KMS-11 (cell line): ENCODE results near the gene PCNT.

Experiments used
- H2AFZ ChIP-seq: fragments of 200-600 bp; sonication (generic); 2 replicates; pipeline ENCODE4 v1.6.1; 2016; ENCODE audit warnings: antibody characterized with exemption, mixed run types, low read depth
- H3K27ac ChIP-seq: fragments of 200-600 bp; sonication (generic); 2 replicates; pipeline ENCODE4 v1.6.1; 2016; ENCODE audit warnings: mild to moderate bottlenecking, mixed run types
- H3K27me3 ChIP-seq: fragments of 200-600 bp; sonication (generic); 2 replicates; pipeline ENCODE4 v1.6.1; 2017; ENCODE audit warnings: mild to moderate bottlenecking, low read depth, mixed run types, moderate library complexity; ENCODE audit not compliant: insufficient read depth
- H3K36me3 ChIP-seq: fragments of 200-600 bp; sonication (generic); 2 replicates; pipeline ENCODE4 v1.6.1; 2017; ENCODE audit warnings: mild to moderate bottlenecking, mixed run types; ENCODE audit not compliant: insufficient read depth
- H3K4me1 ChIP-seq: fragments of 200-600 bp; sonication (generic); 2 replicates; pipeline ENCODE4 v1.6.1; 2016; ENCODE audit warnings: mild to moderate bottlenecking, low read depth, mixed run types; ENCODE audit not compliant: poor library complexity, severe bottlenecking
- H3K4me2 ChIP-seq: fragments of 200-600 bp; sonication (generic); 2 replicates; pipeline ENCODE4 v1.7.0; 2016; ENCODE audit warnings: mild to moderate bottlenecking, mixed run types
- H3K4me3 ChIP-seq: fragments of 200-600 bp; sonication (generic); IDR thresholded peaks from 2 replicates; pipeline ENCODE4 v1.6.1; 2017; ENCODE audit warnings: low read depth, low read length, mixed read lengths; ENCODE audit not compliant: insufficient read depth
- H3K79me2 ChIP-seq: fragments of 200-600 bp; sonication (generic); 2 replicates; pipeline ENCODE4 v1.6.1; 2016; ENCODE audit warnings: low read depth, mixed run types; ENCODE audit not compliant: insufficient read depth
- H3K9ac ChIP-seq: fragments of 200-600 bp; sonication (generic); 2 replicates; pipeline ENCODE4 v1.6.1; 2016; ENCODE audit warnings: mild to moderate bottlenecking, mixed run types
- H4K20me1 ChIP-seq: fragments of 200-600 bp; sonication (generic); 2 replicates; pipeline ENCODE4 v1.6.1; 2016; ENCODE audit warnings: mild to moderate bottlenecking, mixed run types; ENCODE audit not compliant: insufficient read depth
- TF ChIP-seq, protein P1 (sequence below): fragments of 200-600 bp; sonication (generic); conservative IDR thresholded peaks from 2 replicates; pipeline ENCODE4 v1.6.1; 2017; ENCODE audit warnings: low read depth, mild to moderate bottlenecking, antibody characterized with exemption, low read length, moderate library complexity, mixed read lengths

Gene PCNT

DNA sequence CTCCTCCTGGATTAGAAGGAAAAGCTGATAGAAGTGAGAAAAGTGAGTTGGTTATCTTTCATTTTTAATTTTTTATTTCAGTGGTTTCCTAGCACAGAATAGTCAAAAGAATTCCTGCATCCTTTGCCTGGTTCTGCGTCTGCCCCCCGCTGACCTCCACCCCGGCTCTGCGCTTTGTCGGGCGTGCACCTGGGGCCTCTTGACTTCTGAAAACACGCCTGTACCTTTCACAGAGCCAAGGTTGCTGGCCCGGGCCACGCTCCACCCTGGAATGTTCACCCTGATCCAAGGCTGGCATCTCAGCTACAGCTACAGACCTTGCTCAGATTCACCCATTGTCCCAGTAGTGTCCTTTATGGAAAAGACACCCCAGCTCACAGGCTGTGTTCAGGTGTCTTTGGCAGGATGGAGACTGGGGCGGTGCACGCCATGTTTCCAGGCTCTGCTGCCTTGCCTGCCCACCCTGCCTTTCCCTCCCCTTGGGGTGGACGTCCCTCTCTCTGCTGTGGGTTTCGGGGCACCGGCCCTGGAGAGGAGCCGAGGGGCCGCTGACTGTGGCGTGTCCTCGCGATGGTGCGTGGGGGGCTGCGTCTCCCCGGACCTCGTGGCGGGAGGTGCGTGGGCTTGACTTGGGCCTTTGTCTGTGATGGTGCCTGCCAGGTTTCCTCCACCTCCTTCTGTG lies 94.5 kb downstream of the PCNT start:
- H4K20me1 ChIP-seq = no peaks in the 10 kb centered on the region
- no peaks in the 10 kb centered on the region for H3K36me3 ChIP-seq
- H3K4me1 ChIP-seq = no peaks in the 10 kb centered on the region
- H3K4me2 ChIP-seq = no peak overlapping the region
- no peaks in the 10 kb centered on the region for H3K79me2 ChIP-seq
- H3K4me3 ChIP-seq = no peak overlapping the region
- H2AFZ ChIP-seq = no peak overlapping the region
- no peak overlapping the region for H3K9ac ChIP-seq
- H3K27ac ChIP-seq = no peak overlapping the region
- TF ChIP-seq, protein P1, sequence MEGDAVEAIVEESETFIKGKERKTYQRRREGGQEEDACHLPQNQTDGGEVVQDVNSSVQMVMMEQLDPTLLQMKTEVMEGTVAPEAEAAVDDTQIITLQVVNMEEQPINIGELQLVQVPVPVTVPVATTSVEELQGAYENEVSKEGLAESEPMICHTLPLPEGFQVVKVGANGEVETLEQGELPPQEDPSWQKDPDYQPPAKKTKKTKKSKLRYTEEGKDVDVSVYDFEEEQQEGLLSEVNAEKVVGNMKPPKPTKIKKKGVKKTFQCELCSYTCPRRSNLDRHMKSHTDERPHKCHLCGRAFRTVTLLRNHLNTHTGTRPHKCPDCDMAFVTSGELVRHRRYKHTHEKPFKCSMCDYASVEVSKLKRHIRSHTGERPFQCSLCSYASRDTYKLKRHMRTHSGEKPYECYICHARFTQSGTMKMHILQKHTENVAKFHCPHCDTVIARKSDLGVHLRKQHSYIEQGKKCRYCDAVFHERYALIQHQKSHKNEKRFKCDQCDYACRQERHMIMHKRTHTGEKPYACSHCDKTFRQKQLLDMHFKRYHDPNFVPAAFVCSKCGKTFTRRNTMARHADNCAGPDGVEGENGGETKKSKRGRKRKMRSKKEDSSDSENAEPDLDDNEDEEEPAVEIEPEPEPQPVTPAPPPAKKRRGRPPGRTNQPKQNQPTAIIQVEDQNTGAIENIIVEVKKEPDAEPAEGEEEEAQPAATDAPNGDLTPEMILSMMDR = no peak
- no peaks in the 10 kb centered on the region for H3K27me3 ChIP-seq

DNA sequence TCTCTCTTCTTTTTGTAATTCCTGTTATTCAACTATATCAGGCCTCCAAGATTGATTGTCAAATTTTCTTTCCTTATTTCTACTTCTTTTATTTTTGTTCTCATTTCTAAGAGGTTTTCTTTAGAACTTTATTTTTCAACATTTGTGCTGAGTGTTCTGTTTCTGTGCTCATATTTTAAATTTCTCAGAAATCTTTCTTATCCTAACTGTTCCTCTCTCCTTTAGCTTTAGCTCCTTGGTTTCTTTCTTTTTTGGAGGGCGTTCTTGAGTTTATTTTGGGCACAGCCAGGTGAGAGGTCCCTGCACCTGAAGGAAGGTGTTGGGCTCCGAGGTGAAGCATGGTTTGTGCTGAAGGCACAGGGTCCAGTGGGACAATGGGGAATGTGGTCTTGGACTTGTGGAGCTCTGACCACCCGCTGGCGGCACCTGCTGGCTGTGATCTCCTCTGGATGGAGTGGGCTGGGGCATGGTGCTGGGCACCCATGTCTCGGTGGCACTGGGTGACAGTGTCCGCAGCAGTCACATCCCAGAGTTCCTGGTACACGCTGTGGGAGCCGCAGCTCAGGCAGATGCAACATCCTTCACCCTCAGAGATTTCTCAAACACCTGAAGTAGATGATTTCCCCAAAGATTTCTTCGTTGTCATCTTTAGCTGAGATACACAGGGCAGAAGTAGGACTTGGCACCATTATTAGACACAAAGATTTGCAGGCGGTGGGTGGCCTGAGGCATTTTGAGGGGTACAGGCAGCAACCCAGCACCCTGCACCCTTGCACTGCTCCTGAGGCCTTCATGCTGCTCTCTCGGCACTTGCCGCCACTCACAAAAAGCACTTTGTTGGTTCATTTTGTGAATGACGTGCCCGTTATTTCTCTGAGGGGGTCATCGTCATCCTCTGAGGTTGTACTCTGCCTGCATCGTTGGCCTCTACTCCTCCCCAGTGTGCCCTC lies 96.6 kb downstream of the PCNT start:
- Histone ChIP-seq H2AFZ (no peak overlapping the region), H3K9ac (no peak overlapping the region), H3K4me2 (no peak overlapping the region), H3K27me3 (no peaks in the 10 kb centered on the region), H3K27ac (no peak overlapping the region), H3K4me3 (no peak overlapping the region), H3K79me2 (no peaks in the 10 kb centered on the region), H4K20me1 (no peaks in the 10 kb centered on the region), H3K4me1 (no peaks in the 10 kb centered on the region), H3K36me3 (no peaks in the 10 kb centered on the region)
- TF ChIP-seq, protein P1 = no peak

DNA sequence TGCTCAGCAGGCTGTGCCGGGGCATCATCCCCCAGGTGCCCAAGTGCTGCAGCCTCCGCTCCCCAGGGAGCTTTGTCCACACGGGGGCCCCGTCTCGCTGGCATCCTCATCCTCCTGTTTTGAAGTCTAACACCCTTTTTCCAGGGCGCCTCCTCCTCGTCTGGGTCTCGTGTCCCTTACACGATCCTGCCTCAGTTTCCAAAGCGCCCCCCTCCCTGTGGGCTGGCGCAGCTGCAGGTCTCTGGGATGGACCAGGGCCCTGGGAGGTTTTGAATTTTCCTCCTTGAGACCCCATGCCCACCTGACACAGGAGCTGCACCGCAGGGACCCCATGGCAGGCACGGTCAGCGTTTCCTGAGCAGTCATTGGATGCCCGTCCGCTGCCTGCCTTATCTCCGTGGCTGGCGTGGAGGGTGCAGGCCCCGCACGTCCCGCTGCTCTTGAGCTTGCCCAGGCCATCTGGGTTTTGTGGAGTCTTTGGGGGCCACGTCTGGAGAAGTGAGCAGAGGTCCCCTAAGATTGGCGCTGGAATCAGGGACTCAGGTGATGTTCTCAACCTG lies 97.3 kb downstream of the PCNT start:
- Histone ChIP-seq H3K27ac (no peak overlapping the region), H3K27me3 (no peaks in the 10 kb centered on the region), H3K4me3 (no peak overlapping the region), H3K36me3 (no peaks in the 10 kb centered on the region), H3K4me1 (no peaks in the 10 kb centered on the region), H3K4me2 (no peak overlapping the region), H3K79me2 (no peaks in the 10 kb centered on the region), H4K20me1 (no peaks in the 10 kb centered on the region), H2AFZ (no peak overlapping the region), H3K9ac (no peak overlapping the region)
- TF ChIP-seq, protein P1 = no peak

DNA sequence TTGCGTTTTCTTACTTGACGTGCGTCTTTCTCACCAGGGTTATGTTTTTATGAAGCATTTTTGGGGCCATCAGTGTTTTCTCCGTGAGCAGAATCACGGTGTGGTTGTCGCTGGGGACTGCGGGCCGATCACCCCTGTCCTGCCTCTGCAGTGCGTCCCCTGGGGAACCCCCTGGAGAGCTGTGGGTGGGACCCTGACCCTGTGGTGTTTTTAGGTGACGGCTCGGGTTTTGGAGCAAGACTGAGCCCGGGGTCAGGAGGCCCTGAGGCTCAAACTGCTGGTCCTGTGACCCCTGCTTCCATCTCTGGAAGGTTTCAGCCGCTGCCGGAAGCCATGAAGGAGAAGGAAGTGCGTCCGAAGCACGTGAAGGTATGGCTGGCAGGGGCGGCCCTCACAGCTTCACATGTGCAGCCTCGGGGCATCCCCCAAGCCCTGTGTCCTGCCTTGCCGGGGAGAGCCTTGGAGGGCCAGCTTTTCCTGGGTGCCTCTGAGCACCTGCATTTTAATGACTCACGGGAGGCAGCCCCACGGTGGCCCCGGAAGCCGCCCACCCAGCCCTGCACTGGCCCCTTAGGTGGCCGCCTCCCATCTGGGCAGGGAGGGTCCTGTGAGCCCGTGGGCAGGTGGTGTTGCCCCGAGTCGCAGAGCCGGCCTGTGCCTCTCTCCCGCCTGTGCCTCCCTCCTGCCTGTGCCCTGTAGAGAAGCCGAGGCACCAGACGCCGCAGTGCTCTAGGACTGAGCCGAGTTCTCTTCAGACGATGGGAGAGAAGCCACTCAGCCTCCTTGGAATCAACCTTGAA lies 98.0 kb downstream of the PCNT start:
- Histone ChIP-seq H3K4me3 (no peak overlapping the region), H3K36me3 (no peaks in the 10 kb centered on the region), H3K4me1 (no peaks in the 10 kb centered on the region), H3K9ac (no peak overlapping the region), H3K27me3 (no peaks in the 10 kb centered on the region), H4K20me1 (no peaks in the 10 kb centered on the region), H3K79me2 (no peaks in the 10 kb centered on the region), H3K27ac (no peak overlapping the region), H3K4me2 (no peak overlapping the region), H2AFZ (no peak overlapping the region)
- TF ChIP-seq, protein P1 = no peak
